GM18502 (cell line): ENCODE results near the gene WEE2.
"Not testable (repeated sequence)": the region's sequence is repeated elsewhere in the genome, so short reads cannot be mapped to it uniquely, and the experiment has no call there.

ENCODE experiments used
- ATAC-seq: cut with Tn5 transposase; IDR thresholded peaks from one replicate; pipeline ENCODE4 v1.9.1; 2021; ENCODE audit warnings: mild to moderate bottlenecking; ENCODE audit not compliant: unreplicated experiment, poor library complexity

The WEE2 gene

GRCh38 chr7:141763797-141764196 lies 55.6 kb downstream of the WEE2 start, which contains the start of gene TAS2R3:
TAS2R3 (plus strand) TSS chr7:141764097; CDS start chr7:141764159, 62 bp downstream.
- no peak for ATAC-seq

GRCh38 chr7:141770083-141770583 lies 62.0 kb downstream of the WEE2 start:
- ATAC-seq, result not testable (repeated sequence)

GRCh38 chr7:141776374-141776773 lies 68.2 kb downstream of the WEE2 start, which contains the start of gene TAS2R4:
TAS2R4 (plus strand) TSS chr7:141776674; CDS start chr7:141778489, 1,815 bp downstream.
- no peak for ATAC-seq
